ENCODE measurements around the gene CAMK1D.

Gene CAMK1D

GRCh38 chr10:12420530-12421120 is 71.3 kb downstream of the CAMK1D start (continued):
- TF ChIP-seq TSHZ2 (CRISPR knock-in tag; IDR thresholded peaks at IDR 0.05) (no peak), CSDC2 (CRISPR knock-in tag; IDR thresholded peaks at IDR 0.05) (no peak), ZC3H10 (CRISPR knock-in tag; IDR thresholded peaks at IDR 0.05) (no peak), ZNF70 (CRISPR knock-in tag; IDR thresholded peaks at IDR 0.05) (no peak)

GRCh38 chr10:12422189-12422588 is 72.8 kb downstream of the CAMK1D start:
- no peak for ATAC-seq
- TF ChIP-seq TOX (CRISPR knock-in tag; IDR thresholded peaks at IDR 0.05; ENCODE audit: borderline replicate concordance): no peak
- TF ChIP-seq PATZ1 (CRISPR knock-in tag; IDR thresholded peaks at IDR 0.05; ENCODE audit: borderline replicate concordance): no peak
- no peak for TF ChIP-seq ZFP30 (CRISPR knock-in tag; IDR thresholded peaks at IDR 0.05)
- TF ChIP-seq POU6F1 (CRISPR knock-in tag; IDR thresholded peaks at IDR 0.05; ENCODE audit: borderline replicate concordance, low read depth): no peak
- no peak for TF ChIP-seq SNAI2 (CRISPR knock-in tag; IDR thresholded peaks at IDR 0.05)
- no peak for TF ChIP-seq ZNF565 (CRISPR knock-in tag; conservative IDR thresholded peaks at IDR 0.05; ENCODE audit: low read depth)
- TF ChIP-seq ESRRG (CRISPR knock-in tag; IDR thresholded peaks at IDR 0.05): no peak
- no peak for TF ChIP-seq GLIS3 (CRISPR knock-in tag; IDR thresholded peaks at IDR 0.05)
- TF ChIP-seq ISL1 (CRISPR knock-in tag; IDR thresholded peaks at IDR 0.05): no peak
- no peak for TF ChIP-seq ZFP3 (CRISPR knock-in tag; IDR thresholded peaks at IDR 0.05)
- no peak for TF ChIP-seq ZNF8 (CRISPR knock-in tag; IDR thresholded peaks at IDR 0.05)
- no peak for TF ChIP-seq TCF4 (CRISPR knock-in tag; IDR thresholded peaks at IDR 0.05; ENCODE audit: borderline replicate concordance)
- no peak for TF ChIP-seq CREB5 (CRISPR knock-in tag; IDR thresholded peaks at IDR 0.05; ENCODE audit: low read depth)
- no peak for TF ChIP-seq ZNF70 (CRISPR knock-in tag; IDR thresholded peaks at IDR 0.05)
- TF ChIP-seq ZC3H10 (CRISPR knock-in tag; IDR thresholded peaks at IDR 0.05): no peak
- no peak for TF ChIP-seq OSR1 (CRISPR knock-in tag; IDR thresholded peaks at IDR 0.05)
- no peak for TF ChIP-seq PPARA (CRISPR knock-in tag; IDR thresholded peaks at IDR 0.05; ENCODE audit: borderline replicate concordance)
- no peak for TF ChIP-seq ARNTL (CRISPR knock-in tag; IDR thresholded peaks at IDR 0.05; ENCODE audit: borderline replicate concordance, low read depth)
- TF ChIP-seq CSDC2 (CRISPR knock-in tag; IDR thresholded peaks at IDR 0.05): no peak

DNA sequence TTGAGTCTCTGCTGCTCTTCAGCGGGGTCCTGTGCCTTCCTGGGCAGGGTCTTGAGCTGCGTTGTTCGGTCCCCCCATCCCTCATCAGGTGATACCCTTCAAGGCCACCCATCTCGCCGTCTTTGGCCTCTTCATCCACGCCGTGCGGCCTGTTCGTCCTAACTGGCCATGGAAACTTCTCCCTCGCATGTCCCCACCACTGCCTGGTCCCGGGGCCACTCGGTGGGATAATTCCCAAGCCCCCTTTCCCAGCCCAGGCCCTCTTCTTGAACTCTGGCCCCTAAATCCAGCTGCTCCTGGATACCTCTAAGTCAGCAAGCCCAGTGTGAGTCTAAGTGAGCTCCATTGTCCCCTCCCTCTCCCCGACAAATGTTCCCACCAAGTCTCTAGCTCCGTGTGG is 74.5 kb downstream of the CAMK1D start:
- TF ChIP-seq CREB5 (CRISPR knock-in tag; IDR thresholded peaks at IDR 0.05; ENCODE audit: low read depth): no peak
- ATAC-seq: no peak

- ATAC-seq: no peak
- TF ChIP-seq TCF4 (CRISPR knock-in tag; IDR thresholded peaks at IDR 0.05; ENCODE audit: borderline replicate concordance): no peak
- no peak for TF ChIP-seq ZNF8 (CRISPR knock-in tag; IDR thresholded peaks at IDR 0.05)
- TF ChIP-seq RARB (CRISPR knock-in tag; IDR thresholded peaks at IDR 0.05): no peak
- no peak for TF ChIP-seq CREB5 (CRISPR knock-in tag; IDR thresholded peaks at IDR 0.05; ENCODE audit: low read depth)
- no peak for TF ChIP-seq ZC3H10 (CRISPR knock-in tag; IDR thresholded peaks at IDR 0.05)
- no peak for TF ChIP-seq PPARA (CRISPR knock-in tag; IDR thresholded peaks at IDR 0.05; ENCODE audit: borderline replicate concordance)
- TF ChIP-seq CSDC2 (CRISPR knock-in tag; IDR thresholded peaks at IDR 0.05): no peak
- no peak for TF ChIP-seq POU6F1 (CRISPR knock-in tag; IDR thresholded peaks at IDR 0.05; ENCODE audit: borderline replicate concordance, low read depth)
- no peak for TF ChIP-seq ZNF70 (CRISPR knock-in tag; IDR thresholded peaks at IDR 0.05)
- TF ChIP-seq SNAI2 (CRISPR knock-in tag; IDR thresholded peaks at IDR 0.05): no peak
- TF ChIP-seq GLIS3 (CRISPR knock-in tag; IDR thresholded peaks at IDR 0.05): no peak
- TF ChIP-seq PATZ1 (CRISPR knock-in tag; IDR thresholded peaks at IDR 0.05; ENCODE audit: borderline replicate concordance): no peak
- no peak for TF ChIP-seq OSR1 (CRISPR knock-in tag; IDR thresholded peaks at IDR 0.05)
Measured at GRCh38 chr10:12427276-12427675, 77.9 kb downstream of the CAMK1D start.

Measured in SK-N-SH treated with all-trans-retinoic acid at 6 μM for 48 hours (cell line).